ENCODE measurements around the gene VAMP4. TPM values are rescaled to one million over a fixed set of nuclear protein-coding genes. Genes with fewer than 3 reads are reported as not detected.

The VAMP4 gene
- total RNA-seq, 4 donors from 2014 or later = 5.0 to 16.9 (median 7.4) TPM

DNA sequence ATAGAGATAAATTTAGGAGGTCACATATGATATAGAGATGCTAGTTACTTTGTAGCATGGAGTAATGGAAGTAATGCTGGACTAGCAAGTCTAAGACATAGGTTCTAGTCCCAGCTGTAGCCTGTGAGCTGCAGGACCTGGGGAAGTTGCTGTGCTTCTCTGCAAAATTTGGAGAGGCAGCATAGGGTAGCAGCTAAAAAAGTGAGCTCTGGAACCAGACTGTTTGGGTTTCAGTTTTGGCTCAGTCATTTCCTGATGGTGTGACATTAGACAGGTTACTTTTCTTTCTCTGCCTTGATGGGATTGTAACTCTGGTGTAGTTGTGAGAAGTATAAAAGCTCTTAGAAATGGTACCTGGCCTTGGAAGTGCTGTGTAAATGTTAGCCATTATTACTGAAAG is 42.9 kb upstream of the VAMP4 start:
- no peak for ATAC-seq (ENCODE audit: low FRiP score)
- TF ChIP-seq, protein P1, sequence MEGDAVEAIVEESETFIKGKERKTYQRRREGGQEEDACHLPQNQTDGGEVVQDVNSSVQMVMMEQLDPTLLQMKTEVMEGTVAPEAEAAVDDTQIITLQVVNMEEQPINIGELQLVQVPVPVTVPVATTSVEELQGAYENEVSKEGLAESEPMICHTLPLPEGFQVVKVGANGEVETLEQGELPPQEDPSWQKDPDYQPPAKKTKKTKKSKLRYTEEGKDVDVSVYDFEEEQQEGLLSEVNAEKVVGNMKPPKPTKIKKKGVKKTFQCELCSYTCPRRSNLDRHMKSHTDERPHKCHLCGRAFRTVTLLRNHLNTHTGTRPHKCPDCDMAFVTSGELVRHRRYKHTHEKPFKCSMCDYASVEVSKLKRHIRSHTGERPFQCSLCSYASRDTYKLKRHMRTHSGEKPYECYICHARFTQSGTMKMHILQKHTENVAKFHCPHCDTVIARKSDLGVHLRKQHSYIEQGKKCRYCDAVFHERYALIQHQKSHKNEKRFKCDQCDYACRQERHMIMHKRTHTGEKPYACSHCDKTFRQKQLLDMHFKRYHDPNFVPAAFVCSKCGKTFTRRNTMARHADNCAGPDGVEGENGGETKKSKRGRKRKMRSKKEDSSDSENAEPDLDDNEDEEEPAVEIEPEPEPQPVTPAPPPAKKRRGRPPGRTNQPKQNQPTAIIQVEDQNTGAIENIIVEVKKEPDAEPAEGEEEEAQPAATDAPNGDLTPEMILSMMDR (IDR thresholded peaks at IDR 0.05) = no peak
- DNase-seq (ENCODE audit: low spot score) = no peak

DNA sequence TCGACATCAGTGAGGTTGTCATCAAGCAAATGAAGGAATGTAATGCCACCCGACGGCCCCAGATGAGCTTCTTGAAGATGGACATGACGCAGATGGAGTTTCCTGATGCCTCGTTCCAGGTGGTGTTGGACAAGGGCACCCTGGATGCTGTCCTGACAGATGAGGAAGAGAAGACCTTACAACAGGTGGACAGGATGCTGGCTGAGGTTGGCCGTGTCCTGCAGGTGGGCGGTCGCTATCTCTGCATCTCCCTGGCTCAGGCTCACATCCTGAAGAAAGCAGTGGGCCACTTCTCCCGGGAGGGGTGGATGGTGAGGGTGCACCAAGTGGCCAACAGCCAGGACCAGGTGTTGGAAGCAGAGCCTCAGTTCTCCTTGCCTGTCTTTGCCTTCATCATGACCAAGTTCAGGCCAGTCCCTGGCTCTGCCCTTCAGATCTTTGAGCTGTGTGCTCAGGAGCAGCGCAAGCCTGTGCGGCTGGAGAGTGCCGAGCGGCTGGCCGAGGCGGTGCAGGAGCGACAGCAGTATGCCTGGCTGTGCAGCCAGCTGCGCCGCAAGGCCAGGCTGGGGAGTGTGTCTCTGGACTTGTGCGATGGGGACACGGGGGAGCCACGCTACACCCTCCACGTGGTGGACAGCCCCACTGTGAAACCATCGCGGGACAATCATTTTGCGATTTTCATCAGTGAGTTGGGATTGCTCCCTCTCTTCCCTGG is 42.1 kb upstream of the VAMP4 start:
- no peak for ATAC-seq (ENCODE audit: low FRiP score)
- TF ChIP-seq, protein P1 (IDR thresholded peaks at IDR 0.05) = no peak

DNA sequence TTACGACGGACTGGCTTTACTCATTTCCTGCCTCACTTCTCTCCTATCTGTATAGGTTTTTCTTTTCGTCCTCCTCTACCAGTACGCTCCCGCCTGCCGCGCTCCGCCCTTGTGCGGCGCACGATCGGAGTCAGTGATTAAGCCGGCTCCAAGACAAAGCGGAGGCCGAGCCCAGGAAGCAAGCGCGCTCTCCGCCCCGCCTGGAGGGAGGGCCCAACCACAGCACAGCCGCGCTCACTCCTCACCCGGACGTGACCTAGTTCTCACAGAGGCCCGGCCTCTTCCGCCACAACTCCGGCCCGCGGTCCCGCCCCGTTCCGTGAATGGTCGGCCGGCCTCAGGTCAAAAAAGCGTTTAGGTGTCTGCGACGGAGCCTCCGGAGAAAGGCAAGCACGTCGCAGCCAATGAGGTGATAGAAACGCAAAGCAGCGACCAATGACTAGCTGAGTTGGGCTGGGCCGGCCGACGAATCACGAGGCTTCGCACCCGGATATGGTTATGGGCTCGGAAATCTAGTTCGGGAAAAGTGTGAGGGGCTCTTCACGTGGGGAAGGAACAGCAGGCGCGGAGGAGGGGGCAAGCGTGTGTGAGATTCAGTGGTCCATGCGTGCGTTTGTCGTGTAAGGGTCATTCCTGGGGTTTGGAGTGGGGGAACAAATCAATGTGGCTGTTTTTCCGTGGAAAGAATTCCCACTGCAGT is 39.5 kb upstream of the VAMP4 start, which contains the start of gene METTL13:
TSS of gene METTL13 (plus strand) at position 485 of the 700 bp plus-strand sequence. CDS start 308 bp downstream, outside the sequence.
- TF ChIP-seq, protein P1 (IDR thresholded peaks at IDR 0.05) = no peak
- ATAC-seq (ENCODE audit: low FRiP score) (peak; percentile 100), DNase-seq (ENCODE audit: low spot score) (peak; percentile 89)

More for the DNA sequence above, 42.1 kb upstream of the VAMP4 start:
- DNase-seq (ENCODE audit: low spot score) = no peak

DNA sequence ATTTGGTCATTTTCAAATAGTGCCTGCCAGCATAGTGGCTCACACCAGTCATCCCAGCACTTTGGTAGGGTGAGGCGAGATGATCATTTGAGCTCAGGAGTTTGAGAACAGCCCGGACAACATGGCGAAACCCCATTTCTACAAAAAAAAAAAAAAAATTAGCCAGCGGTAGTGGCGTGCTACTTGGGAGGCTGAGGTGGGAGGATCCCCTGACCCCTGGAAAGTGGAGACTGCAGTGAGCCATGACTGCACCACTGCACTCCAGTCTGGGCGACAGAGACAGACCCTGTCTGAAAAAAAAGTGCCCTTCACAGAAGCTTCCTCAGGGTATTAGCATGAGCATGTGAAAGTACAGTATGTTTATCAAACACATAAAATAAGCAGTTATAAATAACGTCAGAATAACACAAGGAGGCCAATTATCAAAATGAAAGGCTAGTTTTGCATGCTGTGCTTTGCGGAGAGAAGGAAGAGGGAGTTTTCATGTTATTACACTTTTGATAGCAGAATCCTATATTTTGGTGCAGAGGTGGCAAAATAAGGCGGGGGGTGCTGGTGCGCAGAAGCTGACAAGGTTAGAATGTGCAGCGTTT is 38.8 kb upstream of the VAMP4 start:
- TF ChIP-seq, protein P1 (IDR thresholded peaks at IDR 0.05) = no peak
- DNase-seq (ENCODE audit: low spot score) (no peak), ATAC-seq (ENCODE audit: low FRiP score) (no peak)

DNA sequence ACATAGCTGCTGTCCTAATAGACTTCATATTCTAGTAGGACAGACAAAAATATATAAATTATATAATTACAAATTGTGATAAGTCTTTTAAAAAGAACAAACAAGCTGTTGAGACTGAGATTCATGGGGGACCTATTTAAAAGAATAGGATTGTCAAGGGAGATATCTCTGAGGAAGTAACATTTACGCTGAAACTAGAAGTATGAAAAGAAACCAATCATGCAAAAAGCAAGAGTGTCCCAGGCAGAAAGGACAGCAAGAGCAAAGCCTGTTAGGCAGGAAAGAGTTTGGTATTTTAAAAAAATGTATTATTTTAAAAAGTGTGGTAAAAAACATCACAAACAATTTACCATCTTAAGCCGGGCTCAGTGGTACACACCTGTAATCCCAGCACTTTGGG is 30.4 kb upstream of the VAMP4 start:
- TF ChIP-seq, protein P1 (IDR thresholded peaks at IDR 0.05) = no peak
- DNase-seq (ENCODE audit: low spot score) (no peak), ATAC-seq (ENCODE audit: low FRiP score) (no peak)

DNA sequence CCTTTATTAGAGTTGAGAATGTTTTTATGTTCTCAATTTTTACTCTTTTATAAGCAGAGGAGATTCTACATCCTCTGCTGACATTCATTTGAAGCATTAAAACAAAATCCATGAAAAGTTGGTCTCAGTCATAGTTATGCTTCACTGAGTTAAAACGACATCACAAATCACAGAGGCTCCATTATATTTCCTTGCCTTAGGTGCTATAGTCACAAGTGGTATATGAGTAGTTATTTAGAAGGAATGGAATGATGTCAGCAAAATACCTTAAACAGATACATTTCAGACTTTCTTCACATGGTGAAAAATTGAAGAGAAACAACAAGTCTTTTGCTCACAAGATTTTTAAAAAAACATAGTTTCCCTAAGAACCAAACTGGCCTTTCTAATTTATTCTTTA is 27.9 kb upstream of the VAMP4 start:
- DNase-seq (ENCODE audit: low spot score) (no peak), ATAC-seq (ENCODE audit: low FRiP score) (no peak)
- TF ChIP-seq, protein P1 (IDR thresholded peaks at IDR 0.05) = no peak
